Measurements from ENCODE around the gene KRTAP19-4.
"Not testable (repeated sequence)": the region's sequence is repeated elsewhere in the genome, so short reads cannot be mapped to it uniquely, and the experiment has no call there.

- TF ChIP-seq EZH2phosphoT487 (IDR thresholded peaks at IDR 0.05; ENCODE audit: borderline replicate concordance, low read length) = not testable (repeated sequence)
- TF ChIP-seq CTCF (IDR thresholded peaks at IDR 0.05; ENCODE audit: low read depth, low read length, poor library complexity, severe bottlenecking) = peak; percentile 64
These were observed 8.7 kb upstream of the KRTAP19-4 start for GRCh38 chr21:30505621-30506205.
